ENCODE data around the gene JAZF1. TPM values are rescaled to one million over a fixed set of nuclear protein-coding genes. Genes with fewer than 3 reads are reported as not detected.
"Not testable (repeated sequence)": the region's sequence is repeated elsewhere in the genome, so short reads cannot be mapped to it uniquely, and the experiment has no call there.

The JAZF1 gene
- total RNA-seq, 1 donor from 2014 or later = 22.1 TPM

- no peak for ATAC-seq (ENCODE audit: poor library complexity)
- intact Hi-C loops (cut with DNase I) = no loop called here
These were observed 281.0 kb downstream of the JAZF1 start for GRCh38 chr7:27899601-27900000.

GRCh38 chr7:27897441-27897847 lies 283.2 kb downstream of the JAZF1 start:
- DNase-seq (no peak), ATAC-seq (ENCODE audit: poor library complexity) (peak; percentile 71)
- intact Hi-C loops (cut with DNase I) = no loop called here

More at GRCh38 chr7:27899601-27900000, 281.0 kb downstream of the JAZF1 start:
- no peak for DNase-seq

GRCh38 chr7:27897001-27897400 lies 283.6 kb downstream of the JAZF1 start:
- DNase-seq = no peak
- intact Hi-C loops (cut with DNase I) = no loop called here
- ATAC-seq (ENCODE audit: poor library complexity) = no peak

- intact Hi-C loops (cut with DNase I) = no loop called here
- DNase-seq = no peak
- ATAC-seq (ENCODE audit: poor library complexity) = no peak
These were observed 285.0 kb downstream of the JAZF1 start for GRCh38 chr7:27895551-27895950.

- intact Hi-C loops (cut with DNase I) = no loop called here
- ATAC-seq (ENCODE audit: poor library complexity) (no peak), DNase-seq (no peak)
These were observed 290.3 kb downstream of the JAZF1 start for GRCh38 chr7:27890205-27890849.

- ATAC-seq (ENCODE audit: poor library complexity) (no peak), DNase-seq (no peak)
- intact Hi-C loops (cut with DNase I) = no loop called here
These were observed 290.8 kb downstream of the JAZF1 start for GRCh38 chr7:27889800-27890199.

- DNase-seq = no peak
- ATAC-seq (ENCODE audit: poor library complexity) = no peak
- intact Hi-C loops (cut with DNase I) = no loop called here
These were observed 291.9 kb downstream of the JAZF1 start for GRCh38 chr7:27888736-27889135.

GRCh38 chr7:27886710-27887109 lies 293.9 kb downstream of the JAZF1 start:
- intact Hi-C loops (cut with DNase I); ATAC-seq (ENCODE audit: poor library complexity); DNase-seq: not testable (repeated sequence)

GRCh38 chr7:27885652-27886051 lies 294.9 kb downstream of the JAZF1 start:
- intact Hi-C loops (cut with DNase I) = no loop called here
- DNase-seq = no peak
- no peak for ATAC-seq (ENCODE audit: poor library complexity)

- ATAC-seq (ENCODE audit: poor library complexity) (no peak), DNase-seq (no peak)
- intact Hi-C loops (cut with DNase I) = no loop called here
These were observed 296.9 kb downstream of the JAZF1 start for GRCh38 chr7:27883696-27884095.

GRCh38 chr7:27876756-27877155 lies 303.8 kb downstream of the JAZF1 start:
- intact Hi-C loops (cut with DNase I) = no loop called here

GRCh38 chr7:27875832-27876231 lies 304.8 kb downstream of the JAZF1 start:
- DNase-seq = no peak
- intact Hi-C loops (cut with DNase I) = no loop called here
- ATAC-seq (ENCODE audit: poor library complexity) = no peak

More at GRCh38 chr7:27876756-27877155, 303.8 kb downstream of the JAZF1 start:
- no peak for ATAC-seq (ENCODE audit: poor library complexity)
- DNase-seq = no peak

GRCh38 chr7:27875061-27875460 lies 305.5 kb downstream of the JAZF1 start:
- ATAC-seq (ENCODE audit: poor library complexity) (no peak), DNase-seq (no peak)
- intact Hi-C loops (cut with DNase I) = no loop called here

GRCh38 chr7:27873981-27874957 lies 306.3 kb downstream of the JAZF1 start:
- peak; percentile 75 for DNase-seq
- intact Hi-C loops (cut with DNase I) = no loop called here
- peak; percentile 90 for ATAC-seq (ENCODE audit: poor library complexity)

- ATAC-seq (ENCODE audit: poor library complexity) (no peak), DNase-seq (no peak)
- intact Hi-C loops (cut with DNase I) = no loop called here
These were observed 308.0 kb downstream of the JAZF1 start for GRCh38 chr7:27872356-27873275.

GRCh38 chr7:27871866-27872265 lies 308.7 kb downstream of the JAZF1 start:
- intact Hi-C loops (cut with DNase I) = no loop called here
- DNase-seq (no peak), ATAC-seq (ENCODE audit: poor library complexity) (no peak)

GRCh38 chr7:27871086-27871485 lies 309.5 kb downstream of the JAZF1 start:
- no peak for ATAC-seq (ENCODE audit: poor library complexity)

GRCh38 chr7:27870595-27870994 lies 310.0 kb downstream of the JAZF1 start:
- ATAC-seq (ENCODE audit: poor library complexity) (no peak), DNase-seq (no peak)
- intact Hi-C loops (cut with DNase I) = no loop called here

More at GRCh38 chr7:27871086-27871485, 309.5 kb downstream of the JAZF1 start:
- intact Hi-C loops (cut with DNase I) = no loop called here
- no peak for DNase-seq

GRCh38 chr7:27869056-27869455 lies 311.5 kb downstream of the JAZF1 start:
- intact Hi-C loops (cut with DNase I) = no loop called here
- no peak for DNase-seq
- no peak for ATAC-seq (ENCODE audit: poor library complexity)

All from Right ventricle myocardium superior (tissue), 1 donor.